ENCODE measurements around the gene SPNS2.

GRCh38 chr17:4469552-4469951 is 29.1 kb upstream of the SPNS2 start:
- TF ChIP-seq, protein P1, sequence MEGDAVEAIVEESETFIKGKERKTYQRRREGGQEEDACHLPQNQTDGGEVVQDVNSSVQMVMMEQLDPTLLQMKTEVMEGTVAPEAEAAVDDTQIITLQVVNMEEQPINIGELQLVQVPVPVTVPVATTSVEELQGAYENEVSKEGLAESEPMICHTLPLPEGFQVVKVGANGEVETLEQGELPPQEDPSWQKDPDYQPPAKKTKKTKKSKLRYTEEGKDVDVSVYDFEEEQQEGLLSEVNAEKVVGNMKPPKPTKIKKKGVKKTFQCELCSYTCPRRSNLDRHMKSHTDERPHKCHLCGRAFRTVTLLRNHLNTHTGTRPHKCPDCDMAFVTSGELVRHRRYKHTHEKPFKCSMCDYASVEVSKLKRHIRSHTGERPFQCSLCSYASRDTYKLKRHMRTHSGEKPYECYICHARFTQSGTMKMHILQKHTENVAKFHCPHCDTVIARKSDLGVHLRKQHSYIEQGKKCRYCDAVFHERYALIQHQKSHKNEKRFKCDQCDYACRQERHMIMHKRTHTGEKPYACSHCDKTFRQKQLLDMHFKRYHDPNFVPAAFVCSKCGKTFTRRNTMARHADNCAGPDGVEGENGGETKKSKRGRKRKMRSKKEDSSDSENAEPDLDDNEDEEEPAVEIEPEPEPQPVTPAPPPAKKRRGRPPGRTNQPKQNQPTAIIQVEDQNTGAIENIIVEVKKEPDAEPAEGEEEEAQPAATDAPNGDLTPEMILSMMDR (IDR thresholded peaks at IDR 0.05), result no peak
- TF ChIP-seq ZFX (IDR thresholded peaks at IDR 0.05; ENCODE audit: borderline replicate concordance), result no peak

All from 22Rv1 (cell line).